ENCODE data around the gene NR4A3. TPM values are rescaled to one million over a fixed set of nuclear protein-coding genes. Genes with fewer than 3 reads are reported as not detected.

Gene NR4A3
- total RNA-seq, 1 experiment from 2014 or later = 0.86 TPM

DNA sequence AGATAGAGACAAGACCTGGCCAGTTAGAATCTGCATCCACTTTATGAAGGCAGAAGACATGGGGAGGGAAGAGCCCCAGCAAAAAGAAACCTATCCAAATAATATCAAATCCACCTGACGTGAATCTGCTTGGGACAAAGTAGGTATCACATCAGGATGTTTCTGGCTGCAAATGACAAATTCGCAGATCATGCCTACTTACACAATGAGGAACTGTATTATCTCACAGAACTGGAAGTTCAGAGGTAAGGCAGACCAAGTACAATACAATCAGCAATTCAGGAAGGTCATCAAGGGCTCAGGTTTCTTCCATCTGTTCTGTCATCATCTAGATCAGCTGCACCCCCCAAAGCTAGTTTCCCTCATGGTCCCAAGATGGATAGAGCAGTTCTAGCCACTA lies 13.2 kb upstream of the NR4A3 start:
- no peaks in the 10 kb centered on the region for H3K27me3 ChIP-seq (ENCODE audit: insufficient read depth, low read length)
- H3K9me2 ChIP-seq (ENCODE audit: insufficient read depth) = no peaks in the 10 kb centered on the region
- intact Hi-C loops (cut with micrococcal nuclease) = loop anchor here (5.0 to 10.0 kb wide), 6 partner anchors 416 to 789 kb away; no protein-coding TSS in a partner anchor
- no peak overlapping the region for H2AFZ ChIP-seq (ENCODE audit: low read depth, low read length, poor library complexity, severe bottlenecking)
- H3K4me2 ChIP-seq (ENCODE audit: low read length) = no peak overlapping the region
- ChIA-PET POLR2A (no interaction called here), CTCF (no interaction called here), RAD21 (ENCODE audit: low non-redundant PET in 1 of 2, low total read pairs in 2 of 2, uncharacterized antibody in 2 of 2, unreplicated experiment in 2 of 2) (no interaction called here)
- no TSS peak for BruUV-seq (replicated peaks)
- DNase-seq (ENCODE audit: low read depth, low spot score) (no peak), ATAC-seq (no peak)
- TF ChIP-seq CEBPB (IDR thresholded peaks at IDR 0.05; ENCODE audit: low read depth) (no peak), SIN3A (IDR thresholded peaks at IDR 0.05; ENCODE audit: low read depth) (no peak), ZFX (IDR thresholded peaks at IDR 0.05) (no peak), POLR2AphosphoS5 (IDR thresholded peaks at IDR 0.05; ENCODE audit: low read depth, low read length) (no peak), FOSL1 (IDR thresholded peaks at IDR 0.05; ENCODE audit: low read depth) (no peak), SP1 (IDR thresholded peaks at IDR 0.05; ENCODE audit: low read depth) (no peak), ELF1 (IDR thresholded peaks at IDR 0.05; ENCODE audit: borderline replicate concordance, low read depth) (no peak), POLR2A (IDR thresholded peaks at IDR 0.05; ENCODE audit: borderline replicate concordance, extremely low read depth, insufficient read depth, insufficient read length) (no peak), EZH2 (IDR thresholded peaks at IDR 0.05) (no peak), EZH2phosphoT487 (IDR thresholded peaks at IDR 0.05; ENCODE audit: borderline replicate concordance) (no peak)
- TF ChIP-seq, protein P1, sequence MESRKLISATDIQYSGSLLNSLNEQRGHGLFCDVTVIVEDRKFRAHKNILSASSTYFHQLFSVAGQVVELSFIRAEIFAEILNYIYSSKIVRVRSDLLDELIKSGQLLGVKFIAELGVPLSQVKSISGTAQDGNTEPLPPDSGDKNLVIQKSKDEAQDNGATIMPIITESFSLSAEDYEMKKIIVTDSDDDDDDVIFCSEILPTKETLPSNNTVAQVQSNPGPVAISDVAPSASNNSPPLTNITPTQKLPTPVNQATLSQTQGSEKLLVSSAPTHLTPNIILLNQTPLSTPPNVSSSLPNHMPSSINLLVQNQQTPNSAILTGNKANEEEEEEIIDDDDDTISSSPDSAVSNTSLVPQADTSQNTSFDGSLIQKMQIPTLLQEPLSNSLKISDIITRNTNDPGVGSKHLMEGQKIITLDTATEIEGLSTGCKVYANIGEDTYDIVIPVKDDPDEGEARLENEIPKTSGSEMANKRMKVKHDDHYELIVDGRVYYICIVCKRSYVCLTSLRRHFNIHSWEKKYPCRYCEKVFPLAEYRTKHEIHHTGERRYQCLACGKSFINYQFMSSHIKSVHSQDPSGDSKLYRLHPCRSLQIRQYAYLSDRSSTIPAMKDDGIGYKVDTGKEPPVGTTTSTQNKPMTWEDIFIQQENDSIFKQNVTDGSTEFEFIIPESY (IDR thresholded peaks at IDR 0.05; ENCODE audit: extremely low read depth, insufficient replicate concordance, low read length) = no peak
- TF ChIP-seq, protein P2, sequence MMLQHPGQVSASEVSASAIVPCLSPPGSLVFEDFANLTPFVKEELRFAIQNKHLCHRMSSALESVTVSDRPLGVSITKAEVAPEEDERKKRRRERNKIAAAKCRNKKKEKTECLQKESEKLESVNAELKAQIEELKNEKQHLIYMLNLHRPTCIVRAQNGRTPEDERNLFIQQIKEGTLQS (IDR thresholded peaks at IDR 0.05) = no peak
- TF ChIP-seq, protein P3, sequence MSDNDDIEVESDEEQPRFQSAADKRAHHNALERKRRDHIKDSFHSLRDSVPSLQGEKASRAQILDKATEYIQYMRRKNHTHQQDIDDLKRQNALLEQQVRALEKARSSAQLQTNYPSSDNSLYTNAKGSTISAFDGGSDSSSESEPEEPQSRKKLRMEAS (IDR thresholded peaks at IDR 0.05) = no peak
- H3K27ac ChIP-seq (ENCODE audit: low read depth, low read length) = no peak overlapping the region
- no peaks in the 10 kb centered on the region for H3K36me3 ChIP-seq (ENCODE audit: control insufficient read depth in 1 of 2, insufficient read depth in 2 of 2, low read length in 2 of 2)
- H3K4me3 ChIP-seq (replicated peaks in 1 of 2; ENCODE audit: low read depth in 1 of 2, low read length in 2 of 2) = no peak overlapping the region
- H3K79me2 ChIP-seq (ENCODE audit: insufficient read depth, low read length) = peaks cover 10% of the 10 kb centered on the region; the same call in 1 of the 2 replicates
- peaks cover 15 to 28% of the 10 kb centered on the region in 2 experiments for H3K4me1 ChIP-seq (ENCODE audit: control insufficient read depth in 1 of 2, insufficient read depth in 2 of 2, low read length in 2 of 2)
- no peak overlapping the region for H3K9ac ChIP-seq (ENCODE audit: low read length)
- no peaks in the 10 kb centered on the region for H3K9me3 ChIP-seq (ENCODE audit: control insufficient read depth in 1 of 2, insufficient read depth in 1 of 2, low read depth in 1 of 2, low read length in 2 of 2)
- no peaks in the 10 kb centered on the region for H4K20me1 ChIP-seq (ENCODE audit: insufficient read depth)

All from HCT116 (cell line).